ENCODE results near the gene PSTK.

DNA sequence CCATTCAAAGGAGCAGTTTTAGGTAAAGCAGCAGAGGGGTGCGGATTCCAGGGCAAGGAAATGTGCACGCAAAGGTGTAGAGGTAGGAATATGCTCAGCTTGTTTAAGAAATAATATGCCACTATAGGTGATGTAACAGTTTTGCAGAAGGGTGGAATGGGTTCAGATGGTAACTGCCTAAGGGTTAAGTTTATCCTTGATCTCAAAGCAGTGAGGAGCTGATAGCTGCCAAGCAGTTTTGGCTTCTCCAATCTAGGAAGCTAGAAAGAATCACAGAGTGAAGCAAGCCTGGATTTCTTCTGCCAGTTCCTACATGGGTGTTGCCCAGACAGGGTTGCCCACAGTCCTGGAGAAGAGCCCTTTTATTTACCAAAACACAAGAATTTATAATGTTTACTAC is 34.6 kb downstream of the PSTK start:
- TF ChIP-seq, protein P1, sequence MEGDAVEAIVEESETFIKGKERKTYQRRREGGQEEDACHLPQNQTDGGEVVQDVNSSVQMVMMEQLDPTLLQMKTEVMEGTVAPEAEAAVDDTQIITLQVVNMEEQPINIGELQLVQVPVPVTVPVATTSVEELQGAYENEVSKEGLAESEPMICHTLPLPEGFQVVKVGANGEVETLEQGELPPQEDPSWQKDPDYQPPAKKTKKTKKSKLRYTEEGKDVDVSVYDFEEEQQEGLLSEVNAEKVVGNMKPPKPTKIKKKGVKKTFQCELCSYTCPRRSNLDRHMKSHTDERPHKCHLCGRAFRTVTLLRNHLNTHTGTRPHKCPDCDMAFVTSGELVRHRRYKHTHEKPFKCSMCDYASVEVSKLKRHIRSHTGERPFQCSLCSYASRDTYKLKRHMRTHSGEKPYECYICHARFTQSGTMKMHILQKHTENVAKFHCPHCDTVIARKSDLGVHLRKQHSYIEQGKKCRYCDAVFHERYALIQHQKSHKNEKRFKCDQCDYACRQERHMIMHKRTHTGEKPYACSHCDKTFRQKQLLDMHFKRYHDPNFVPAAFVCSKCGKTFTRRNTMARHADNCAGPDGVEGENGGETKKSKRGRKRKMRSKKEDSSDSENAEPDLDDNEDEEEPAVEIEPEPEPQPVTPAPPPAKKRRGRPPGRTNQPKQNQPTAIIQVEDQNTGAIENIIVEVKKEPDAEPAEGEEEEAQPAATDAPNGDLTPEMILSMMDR (IDR thresholded peaks at IDR 0.05) = no peak
- no peak for TF ChIP-seq POLR2A (IDR thresholded peaks at IDR 0.05)
